ENCODE measurements around the gene PFKFB4. TPM values are rescaled to one million over a fixed set of nuclear protein-coding genes. Genes with fewer than 3 reads are reported as not detected.
"Not testable (repeated sequence)": the region's sequence is repeated elsewhere in the genome, so short reads cannot be mapped to it uniquely, and the experiment has no call there.

PFKFB4 gene
- total RNA-seq, 2 donors from 2014 or later, result 1.6 to 3.3 TPM

- Mint-ChIP-seq H3K36me3 (ENCODE audit: low read depth) (no peaks in the 10 kb centered on the region), H3K27me3 (no peaks in the 10 kb centered on the region), H3K4me1 (peaks cover 8% of the 10 kb centered on the region), H3K27ac (no peak overlapping the region), H3K4me3 (no peak overlapping the region)
- peak; percentile 62 to 85 (median 66) for DNase-seq
- peak; percentile 98 for ATAC-seq
- no peaks in the 10 kb centered on the region for H3K9me3 ChIP-seq (ENCODE audit: control insufficient read depth, low read length, poor library complexity, severe bottlenecking)
These were observed 7.6 kb downstream of the PFKFB4 start for GRCh38 chr3:48548729-48549705.

GRCh38 chr3:48548126-48548525, 8.5 kb downstream of the PFKFB4 start:
- no peaks in the 10 kb centered on the region for H3K36me3 Mint-ChIP-seq (ENCODE audit: low read depth)
- no peak overlapping the region for H3K27ac Mint-ChIP-seq
- no peaks in the 10 kb centered on the region for H3K27me3 Mint-ChIP-seq

GRCh38 chr3:48546203-48546829, 10.3 kb downstream of the PFKFB4 start:
- Mint-ChIP-seq H3K4me3 (no peak overlapping the region), H3K27ac (no peak overlapping the region), H3K27me3 (no peaks in the 10 kb centered on the region), H3K4me1 (peaks cover 8% of the 10 kb centered on the region), H3K36me3 (ENCODE audit: low read depth) (no peaks in the 10 kb centered on the region)
- ATAC-seq (no peak), DNase-seq (no peak)
- H3K9me3 ChIP-seq (ENCODE audit: control insufficient read depth, low read length, poor library complexity, severe bottlenecking), result no peaks in the 10 kb centered on the region

More at GRCh38 chr3:48548126-48548525, 8.5 kb downstream of the PFKFB4 start:
- peaks cover 8% of the 10 kb centered on the region for H3K4me1 Mint-ChIP-seq
- DNase-seq (no peak), ATAC-seq (no peak)
- H3K4me3 Mint-ChIP-seq, result no peak overlapping the region
- H3K9me3 ChIP-seq (ENCODE audit: control insufficient read depth, low read length, poor library complexity, severe bottlenecking), result no peaks in the 10 kb centered on the region

GRCh38 chr3:48544141-48544540, 12.5 kb downstream of the PFKFB4 start:
- no peak for ATAC-seq
- Mint-ChIP-seq H3K36me3 (ENCODE audit: low read depth) (no peaks in the 10 kb centered on the region), H3K27ac (no peak overlapping the region), H3K27me3 (no peaks in the 10 kb centered on the region), H3K4me3 (no peak overlapping the region), H3K4me1 (peaks cover 11% of the 10 kb centered on the region)
- no peaks in the 10 kb centered on the region for H3K9me3 ChIP-seq (ENCODE audit: control insufficient read depth, low read length, poor library complexity, severe bottlenecking)
- DNase-seq, result no peak

GRCh38 chr3:48543271-48543866, 13.2 kb downstream of the PFKFB4 start:
- no peaks in the 10 kb centered on the region for H3K27me3 Mint-ChIP-seq
- H3K4me3 Mint-ChIP-seq, result no peak overlapping the region
- DNase-seq (no peak), ATAC-seq (no peak)
- no peaks in the 10 kb centered on the region for H3K9me3 ChIP-seq (ENCODE audit: control insufficient read depth, low read length, poor library complexity, severe bottlenecking)
- no peak overlapping the region for H3K27ac Mint-ChIP-seq
- peaks cover 7% of the 10 kb centered on the region for H3K4me1 Mint-ChIP-seq
- no peaks in the 10 kb centered on the region for H3K36me3 Mint-ChIP-seq (ENCODE audit: low read depth)

- H3K36me3 Mint-ChIP-seq (ENCODE audit: low read depth), result no peaks in the 10 kb centered on the region
These were observed 18.2 kb downstream of the PFKFB4 start for GRCh38 chr3:48538451-48538850.

GRCh38 chr3:48536785-48537184, 19.8 kb downstream of the PFKFB4 start:
- Mint-ChIP-seq H3K36me3 (ENCODE audit: low read depth) (no peaks in the 10 kb centered on the region), H3K4me3 (no peak overlapping the region), H3K4me1 (peaks cover 6% of the 10 kb centered on the region), H3K27ac (no peak overlapping the region), H3K27me3 (no peaks in the 10 kb centered on the region)
- no peaks in the 10 kb centered on the region for H3K9me3 ChIP-seq (ENCODE audit: control insufficient read depth, low read length, poor library complexity, severe bottlenecking)
- ATAC-seq, result no peak
- no peak for DNase-seq

More at GRCh38 chr3:48538451-48538850, 18.2 kb downstream of the PFKFB4 start:
- no peak overlapping the region for H3K27ac Mint-ChIP-seq
- H3K27me3 Mint-ChIP-seq, result no peaks in the 10 kb centered on the region
- DNase-seq (no peak), ATAC-seq (no peak)
- peaks cover 6% of the 10 kb centered on the region for H3K4me1 Mint-ChIP-seq
- no peak overlapping the region for H3K4me3 Mint-ChIP-seq
- H3K9me3 ChIP-seq (ENCODE audit: control insufficient read depth, low read length, poor library complexity, severe bottlenecking), result no peaks in the 10 kb centered on the region

GRCh38 chr3:48536116-48536515, 20.5 kb downstream of the PFKFB4 start:
- H3K4me1 Mint-ChIP-seq, result peaks cover 6% of the 10 kb centered on the region
- no peaks in the 10 kb centered on the region for H3K36me3 Mint-ChIP-seq (ENCODE audit: low read depth)
- H3K27me3 Mint-ChIP-seq, result no peaks in the 10 kb centered on the region

GRCh38 chr3:48535578-48535977, 21.0 kb downstream of the PFKFB4 start:
- Mint-ChIP-seq H3K36me3 (ENCODE audit: low read depth) (no peaks in the 10 kb centered on the region), H3K27me3 (no peaks in the 10 kb centered on the region), H3K4me3 (no peak overlapping the region), H3K4me1 (peaks cover 6% of the 10 kb centered on the region), H3K27ac (no peak overlapping the region)
- ATAC-seq (no peak), DNase-seq (no peak)
- H3K9me3 ChIP-seq (ENCODE audit: control insufficient read depth, low read length, poor library complexity, severe bottlenecking), result no peaks in the 10 kb centered on the region

More at GRCh38 chr3:48536116-48536515, 20.5 kb downstream of the PFKFB4 start:
- H3K9me3 ChIP-seq (ENCODE audit: control insufficient read depth, low read length, poor library complexity, severe bottlenecking), result no peaks in the 10 kb centered on the region
- H3K4me3 Mint-ChIP-seq, result no peak overlapping the region
- no peak overlapping the region for H3K27ac Mint-ChIP-seq
- DNase-seq (no peak), ATAC-seq (no peak)

GRCh38 chr3:48532977-48533337, 23.6 kb downstream of the PFKFB4 start:
- ATAC-seq, result no peak
- Mint-ChIP-seq H3K4me3 (no peak overlapping the region), H3K27me3 (no peaks in the 10 kb centered on the region), H3K36me3 (ENCODE audit: low read depth) (peaks cover 2% of the 10 kb centered on the region), H3K27ac (no peak overlapping the region), H3K4me1 (peaks cover 3% of the 10 kb centered on the region)
- no peak for DNase-seq
- no peaks in the 10 kb centered on the region for H3K9me3 ChIP-seq (ENCODE audit: control insufficient read depth, low read length, poor library complexity, severe bottlenecking)

DNA sequence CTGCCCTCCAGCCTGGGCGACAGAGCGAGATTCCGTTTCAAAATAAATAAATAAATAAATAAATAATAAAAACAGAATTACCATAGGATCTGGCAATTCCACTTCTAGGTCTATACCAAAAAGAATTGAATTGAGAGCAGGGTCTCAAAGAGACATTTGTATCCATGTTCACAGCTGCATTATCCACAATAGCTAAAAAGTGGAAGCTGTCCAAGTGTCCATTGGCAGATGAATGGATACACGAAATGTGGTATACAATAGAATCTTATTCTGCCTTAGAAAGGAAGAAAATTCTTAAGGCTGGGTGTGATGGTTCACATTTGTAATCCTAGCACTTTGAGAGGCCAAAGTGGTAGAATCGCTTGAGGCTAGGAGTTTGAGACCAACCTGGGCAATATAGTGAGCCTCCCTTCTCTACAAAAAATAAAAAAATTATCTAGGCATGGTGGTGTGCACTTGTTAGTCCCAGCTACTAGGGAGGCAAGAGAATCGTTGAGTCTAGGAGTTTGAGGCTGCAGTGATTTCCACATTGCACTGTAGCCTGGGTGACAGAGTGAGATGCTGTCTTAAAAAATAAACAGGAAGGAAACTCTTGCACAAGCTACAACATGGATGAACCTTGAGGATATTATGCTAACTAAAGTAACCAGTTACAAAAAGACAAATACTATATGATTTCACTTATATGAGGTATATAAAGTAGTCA, 24.2 kb downstream of the PFKFB4 start:
- H3K27me3 Mint-ChIP-seq, result no peaks in the 10 kb centered on the region
- DNase-seq, result no peak
- no peaks in the 10 kb centered on the region for H3K9me3 ChIP-seq (ENCODE audit: control insufficient read depth, low read length, poor library complexity, severe bottlenecking)
- H3K36me3 Mint-ChIP-seq (ENCODE audit: low read depth), result peaks cover 2% of the 10 kb centered on the region
- ATAC-seq, result no peak
- no peak overlapping the region for H3K27ac Mint-ChIP-seq
- no peak overlapping the region for H3K4me3 Mint-ChIP-seq
- H3K4me1 Mint-ChIP-seq, result peaks cover 3% of the 10 kb centered on the region

DNA sequence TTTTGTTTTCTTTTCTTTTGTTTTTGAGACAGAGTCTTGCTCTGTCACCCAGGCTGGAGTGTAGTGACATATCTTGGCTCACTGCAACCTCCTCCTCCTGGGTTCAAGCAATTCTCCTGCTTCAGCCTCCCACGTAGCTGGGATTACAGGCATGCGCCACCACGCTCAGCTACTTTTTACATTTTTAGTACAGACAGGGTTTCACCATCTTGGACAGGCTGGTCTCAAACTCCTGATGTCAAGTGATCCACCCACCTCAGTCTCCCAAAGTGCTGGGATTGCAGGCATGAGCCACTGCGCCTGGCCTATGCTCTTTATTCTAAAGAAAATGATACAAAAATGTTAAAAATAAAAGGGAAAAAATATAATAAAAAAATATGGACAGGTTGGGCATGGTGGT, 25.9 kb downstream of the PFKFB4 start:
- H3K27me3 Mint-ChIP-seq; DNase-seq; ATAC-seq; H3K36me3 Mint-ChIP-seq (ENCODE audit: low read depth); H3K4me3 Mint-ChIP-seq; H3K4me1 Mint-ChIP-seq; H3K27ac Mint-ChIP-seq; H3K9me3 ChIP-seq (ENCODE audit: control insufficient read depth, low read length, poor library complexity, severe bottlenecking): not testable (repeated sequence)

DNA sequence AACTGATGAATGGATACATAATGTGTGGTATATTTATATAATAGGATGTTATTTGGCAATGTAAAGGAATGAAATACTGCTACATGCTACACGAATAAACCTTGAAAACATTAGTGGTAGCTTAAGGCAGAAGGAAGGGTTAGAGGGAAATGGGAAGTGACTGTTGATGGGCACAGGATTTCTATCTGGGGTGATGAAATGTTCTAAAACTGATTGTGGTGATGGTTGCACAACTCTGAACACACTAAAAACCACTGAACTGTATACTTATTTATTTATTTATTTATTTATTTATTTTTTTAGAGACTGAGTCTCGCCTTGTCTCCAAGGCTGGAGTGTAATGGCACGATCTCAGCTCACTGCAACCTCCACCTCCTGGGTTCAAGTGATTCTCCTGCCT, 27.8 kb downstream of the PFKFB4 start:
- DNase-seq, result no peak
- ATAC-seq, result no peak
- Mint-ChIP-seq H3K27ac (no peak overlapping the region), H3K4me1 (peaks cover 4% of the 10 kb centered on the region), H3K36me3 (ENCODE audit: low read depth) (peaks cover 2% of the 10 kb centered on the region), H3K27me3 (no peaks in the 10 kb centered on the region), H3K4me3 (no peak overlapping the region)
- H3K9me3 ChIP-seq (ENCODE audit: control insufficient read depth, low read length, poor library complexity, severe bottlenecking), result no peaks in the 10 kb centered on the region
